Stimulated activated CD4-positive, alpha-beta T cell treated with anti-CD3 and anti-CD28 coated beads, Interleukin-1b, Interleukin-23, amount 100 ng/mL, for 24 hours (primary cell): ENCODE measurements around the gene MTX1.
"Not testable (repeated sequence)": the region's sequence is repeated elsewhere in the genome, so short reads cannot be mapped to it uniquely, and the experiment has no call there.

Experiments
- DNase-seq, 4 experiments: peaks; one replicate each; pipeline ENCODE4 v3.0.0-alpha.2; 2020; ENCODE audit warnings: low read depth in 4 of 4, low spot score in 1 of 4

MTX1 gene

GRCh38 chr1:155186794-155187455 is 21.6 kb upstream of the MTX1 start:
- no peak for DNase-seq

- DNase-seq, result no peak
These were observed 21.0 kb upstream of the MTX1 start for GRCh38 chr1:155187456-155187891.

GRCh38 chr1:155188268-155188667 is 20.2 kb upstream of the MTX1 start:
- no peak for DNase-seq

GRCh38 chr1:155189926-155190325 is 18.6 kb upstream of the MTX1 start:
- not testable (repeated sequence) for DNase-seq

- DNase-seq, result no peak
These were observed 16.6 kb upstream of the MTX1 start for GRCh38 chr1:155191904-155192303.

- DNase-seq, result peak in 1 of 4 experiments; percentile 50
These were observed 15.9 kb upstream of the MTX1 start for GRCh38 chr1:155192346-155193274.

- peak; percentile 59 to 83 (median 60) for DNase-seq
These were observed 15.1 kb upstream of the MTX1 start for GRCh38 chr1:155193275-155193990.

GRCh38 chr1:155193991-155194240 is 14.6 kb upstream of the MTX1 start:
- DNase-seq, result not testable (repeated sequence)

GRCh38 chr1:155195201-155196102 is 13.0 kb upstream of the MTX1 start:
- no peak for DNase-seq

- DNase-seq, result no peak
These were observed 12.2 kb upstream of the MTX1 start for GRCh38 chr1:155196103-155196892.

- no peak for DNase-seq
These were observed 11.4 kb upstream of the MTX1 start for GRCh38 chr1:155196893-155197638.

GRCh38 chr1:155197901-155198546 is 10.5 kb upstream of the MTX1 start:
- DNase-seq, result no peak

- DNase-seq, result no peak
These were observed 10.0 kb upstream of the MTX1 start for GRCh38 chr1:155198547-155198906.

- DNase-seq, result no peak
These were observed 8.7 kb upstream of the MTX1 start for GRCh38 chr1:155199792-155200191.

GRCh38 chr1:155200920-155201319 is 7.6 kb upstream of the MTX1 start:
- DNase-seq, result no peak

- no peak for DNase-seq
These were observed 6.3 kb upstream of the MTX1 start for GRCh38 chr1:155202198-155202597.

GRCh38 chr1:155202731-155203515 is 5.6 kb upstream of the MTX1 start:
- DNase-seq, result no peak

GRCh38 chr1:155205035-155205434 is 3.5 kb upstream of the MTX1 start:
- DNase-seq, result no peak
